ENCODE measurements around the gene PIAS2. TPM values are rescaled to one million over a fixed set of nuclear protein-coding genes. Genes with fewer than 3 reads are reported as not detected.
"Not testable (repeated sequence)": the region's sequence is repeated elsewhere in the genome, so short reads cannot be mapped to it uniquely, and the experiment has no call there.

Gene PIAS2
- total RNA-seq, 2 experiments from 2014 or later = 27.0 to 29.4 TPM

GRCh38 chr18:46833899-46834298 lies 83.4 kb downstream of the PIAS2 start:
- CTCF ChIA-PET = no interaction called here
- POLR2A ChIA-PET = no interaction called here

- POLR2A ChIA-PET = no interaction called here
- CTCF ChIA-PET = no interaction called here
Observed at GRCh38 chr18:46832849-46833248, 84.5 kb downstream of the PIAS2 start.

GRCh38 chr18:46832422-46832821 lies 84.9 kb downstream of the PIAS2 start:
- POLR2A ChIA-PET, CTCF ChIA-PET: not testable (repeated sequence)

GRCh38 chr18:46831434-46831833 lies 85.9 kb downstream of the PIAS2 start:
- CTCF ChIA-PET = no interaction called here
- POLR2A ChIA-PET = no interaction called here

GRCh38 chr18:46830633-46831032 lies 86.7 kb downstream of the PIAS2 start:
- ChIA-PET CTCF (no interaction called here), POLR2A (no interaction called here)

- POLR2A ChIA-PET = no interaction called here
- CTCF ChIA-PET = no interaction called here
Observed at GRCh38 chr18:46829947-46830346, 87.4 kb downstream of the PIAS2 start.

GRCh38 chr18:46829531-46829930 lies 87.8 kb downstream of the PIAS2 start:
- CTCF ChIA-PET = no interaction called here
- POLR2A ChIA-PET = no interaction called here

GRCh38 chr18:46821856-46822711 lies 95.2 kb downstream of the PIAS2 start:
- ChIA-PET CTCF (no interaction called here), POLR2A (no interaction called here)

- CTCF ChIA-PET = no interaction called here
- POLR2A ChIA-PET = no interaction called here
Observed at GRCh38 chr18:46820863-46821262, 96.4 kb downstream of the PIAS2 start.

GRCh38 chr18:46815661-46816060 lies 101.6 kb downstream of the PIAS2 start:
- POLR2A ChIA-PET = no interaction called here
- CTCF ChIA-PET = interaction anchor here (0.8 kb wide), 1 partner anchor 19 kb away, joined by 3 read pairs; no protein-coding TSS in a partner anchor

- POLR2A ChIA-PET = no interaction called here
- CTCF ChIA-PET = no interaction called here
Observed at GRCh38 chr18:46814399-46814798, 102.9 kb downstream of the PIAS2 start.

- POLR2A ChIA-PET = no interaction called here
- CTCF ChIA-PET = no interaction called here
Observed at GRCh38 chr18:46812311-46812710, 105.0 kb downstream of the PIAS2 start.

- POLR2A ChIA-PET = no interaction called here
- CTCF ChIA-PET = no interaction called here
Observed at GRCh38 chr18:46810481-46811000, 106.8 kb downstream of the PIAS2 start.

- ChIA-PET POLR2A (no interaction called here), CTCF (no interaction called here)
Observed at GRCh38 chr18:46809145-46809544, 108.2 kb downstream of the PIAS2 start.

GRCh38 chr18:46795945-46796344 lies 121.4 kb downstream of the PIAS2 start:
- CTCF ChIA-PET, POLR2A ChIA-PET: not testable (repeated sequence)

GRCh38 chr18:46794607-46795006 lies 122.7 kb downstream of the PIAS2 start:
- POLR2A ChIA-PET = no interaction called here
- CTCF ChIA-PET = no interaction called here

GRCh38 chr18:46793565-46793964 lies 123.7 kb downstream of the PIAS2 start:
- CTCF ChIA-PET = no interaction called here
- POLR2A ChIA-PET = no interaction called here

- ChIA-PET CTCF (no interaction called here), POLR2A (no interaction called here)
Observed at GRCh38 chr18:46789088-46789487, 128.2 kb downstream of the PIAS2 start.

- ChIA-PET POLR2A (no interaction called here), CTCF (no interaction called here)
Observed at GRCh38 chr18:46787674-46788073, 129.6 kb downstream of the PIAS2 start.

GRCh38 chr18:46772357-46772756 lies 144.9 kb downstream of the PIAS2 start:
- POLR2A ChIA-PET = no interaction called here
- CTCF ChIA-PET = no interaction called here

GRCh38 chr18:46771141-46771540 lies 146.2 kb downstream of the PIAS2 start:
- ChIA-PET POLR2A (no interaction called here), CTCF (no interaction called here)

GRCh38 chr18:46770708-46771107 lies 146.6 kb downstream of the PIAS2 start:
- POLR2A ChIA-PET = no interaction called here
- CTCF ChIA-PET = no interaction called here
